PFSK-1 (cell line): Measurements from ENCODE around the gene PHF2.

Experiments
- FOXP2 ChIP-seq: optimal IDR thresholded peaks from 2 replicates; pipeline ENCODE3; 2011; ENCODE audit warnings: borderline replicate concordance, control low read depth, inconsistent platforms; ENCODE audit not compliant: insufficient read depth; ENCODE audit errors: extremely low read length, extremely low read depth
- POLR2AphosphoS5 ChIP-seq: IDR thresholded peaks from 2 replicates; pipeline ENCODE4 v1.6.1; 2012; ENCODE audit warnings: low read depth, mild to moderate bottlenecking, control low read depth, low read length, moderate library complexity
- REST ChIP-seq, 2 experiments: IDR thresholded peaks; 2 replicates each; pipeline versions ENCODE4 v1.6.1 to v1.8.0; 2011 to 2012; ENCODE audit warnings: low read depth in 2 of 2, low read length in 2 of 2, control low read depth in 1 of 2, inconsistent platforms in 1 of 2, mild to moderate bottlenecking in 1 of 2, moderate library complexity in 1 of 2; ENCODE audit not compliant: insufficient read depth in 1 of 2
- TAF1 ChIP-seq: IDR thresholded peaks from 2 replicates; pipeline ENCODE4 v1.6.1; 2012; ENCODE audit warnings: low read length, control low read depth, borderline replicate concordance; ENCODE audit not compliant: insufficient read depth

GRCh38 chr9:93593144-93593658 lies 16.8 kb downstream of the PHF2 start:
- TF ChIP-seq REST (IDR thresholded peaks at IDR 0.05; ENCODE audit: insufficient read depth in 1 of 2, low read depth in 2 of 2, low read length in 2 of 2) (no peak), POLR2AphosphoS5 (no peak), TAF1 (no peak), FOXP2 (no peak)
